Activated effector memory CD4-positive, alpha-beta T cell treated with anti-CD3 and anti-CD28 coated beads, Interleukin-2, amount 50 U/mL, for 16 hours (primary cell): Measurements from ENCODE around the gene RBP3.
A peak's percentile ranks its signal among the peaks of the same experiment; 100 is the strongest.

Experiments
- DNase-seq: peaks from one replicate; pipeline ENCODE4 v3.0.0-alpha.2; 2020

RBP3 gene

GRCh38 chr10:47359101-47359500 lies 10.9 kb downstream of the RBP3 start:
- DNase-seq: no peak

GRCh38 chr10:47359626-47360418 lies 11.7 kb downstream of the RBP3 start:
- DNase-seq: peak; percentile 28

GRCh38 chr10:47360419-47361040 lies 12.4 kb downstream of the RBP3 start:
- peak; percentile 51 for DNase-seq

GRCh38 chr10:47361293-47361692 lies 13.1 kb downstream of the RBP3 start:
- DNase-seq: peak; percentile 63

GRCh38 chr10:47362199-47362598 lies 14.0 kb downstream of the RBP3 start:
- no peak for DNase-seq

- peak; percentile 22 for DNase-seq
Measured at GRCh38 chr10:47363781-47364180, 15.6 kb downstream of the RBP3 start.

GRCh38 chr10:47364366-47364765 lies 16.2 kb downstream of the RBP3 start:
- peak; percentile 2 for DNase-seq

- DNase-seq: peak; percentile 42
Measured at GRCh38 chr10:47364911-47365310, 16.7 kb downstream of the RBP3 start.

GRCh38 chr10:47365431-47366180 lies 17.4 kb downstream of the RBP3 start:
- peak; percentile 24 for DNase-seq

- DNase-seq: peak; percentile 59
Measured at GRCh38 chr10:47366181-47366631, 18.0 kb downstream of the RBP3 start.

- DNase-seq: peak; percentile 9
Measured at GRCh38 chr10:47366731-47367460, 18.7 kb downstream of the RBP3 start.

GRCh38 chr10:47367646-47368045 lies 19.5 kb downstream of the RBP3 start:
- peak; percentile 54 for DNase-seq

- DNase-seq: peak; percentile 57
Measured at GRCh38 chr10:47368431-47369180, 20.4 kb downstream of the RBP3 start.

GRCh38 chr10:47369251-47369894 lies 21.2 kb downstream of the RBP3 start:
- peak; percentile 45 for DNase-seq

- DNase-seq: peak; percentile 36
Measured at GRCh38 chr10:47370015-47370767, 22.0 kb downstream of the RBP3 start.

GRCh38 chr10:47370878-47371277 lies 22.7 kb downstream of the RBP3 start:
- DNase-seq: peak; percentile 43

GRCh38 chr10:47371629-47372485 lies 23.7 kb downstream of the RBP3 start:
- DNase-seq: peak; percentile 37

- peak; percentile 58 for DNase-seq
Measured at GRCh38 chr10:47372726-47373125, 24.6 kb downstream of the RBP3 start.

- peak; percentile 33 for DNase-seq
Measured at GRCh38 chr10:47374611-47375536, 26.7 kb downstream of the RBP3 start.
